Stimulated activated CD4-positive, alpha-beta T cell treated with anti-CD3 and anti-CD28 coated beads, Interleukin-4, amount 100 ng/mL, for 24 hours (primary cell): ENCODE data around the gene KCNMB1.
A peak's percentile ranks its signal among the peaks of the same experiment; 100 is the strongest.

Experiments
- DNase-seq: peaks from one replicate; pipeline ENCODE4 v3.0.0-alpha.2; 2020

Gene KCNMB1

DNA sequence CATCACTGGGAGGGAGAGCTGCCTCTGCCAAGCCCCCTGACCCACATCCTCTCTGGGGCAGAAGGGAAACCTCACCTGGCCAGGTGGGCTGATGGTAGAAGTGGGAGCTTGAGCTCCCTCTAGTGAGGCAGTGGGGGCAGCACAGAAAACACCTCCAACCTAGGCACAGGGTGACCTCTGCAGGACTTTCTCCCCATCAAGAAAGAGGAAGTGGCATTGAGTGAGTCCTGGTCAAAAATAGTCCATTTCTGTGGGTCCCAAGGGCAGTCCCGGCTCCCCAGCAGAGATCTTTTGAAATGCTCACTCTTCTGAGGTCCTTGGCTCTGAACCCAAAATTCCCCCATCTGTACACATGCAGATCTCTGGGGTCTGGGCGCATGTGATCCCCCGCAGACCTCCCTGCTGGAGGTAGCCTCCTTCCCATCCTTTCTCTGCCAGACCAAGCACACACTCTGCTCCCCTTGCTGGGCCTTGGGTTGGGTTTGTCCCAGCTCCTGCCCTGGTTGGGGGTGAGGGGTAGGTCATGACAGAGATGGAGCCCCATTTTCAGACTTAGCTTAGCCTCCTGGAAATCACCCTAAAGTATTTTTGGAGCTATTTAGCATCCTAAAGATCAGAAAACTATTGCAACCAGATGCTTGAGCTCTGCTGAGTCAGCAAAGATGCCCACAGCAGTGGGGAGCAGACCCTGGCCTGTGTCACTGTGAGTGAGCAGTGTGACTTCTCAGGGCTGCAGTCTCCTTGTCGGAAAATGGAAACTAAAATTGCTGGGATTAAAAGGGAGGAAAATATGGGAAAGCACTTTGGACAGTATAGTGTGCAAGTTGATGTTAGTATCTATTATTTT lies 50.0 kb downstream of the KCNMB1 start:
- DNase-seq, result peak; percentile 70

DNA sequence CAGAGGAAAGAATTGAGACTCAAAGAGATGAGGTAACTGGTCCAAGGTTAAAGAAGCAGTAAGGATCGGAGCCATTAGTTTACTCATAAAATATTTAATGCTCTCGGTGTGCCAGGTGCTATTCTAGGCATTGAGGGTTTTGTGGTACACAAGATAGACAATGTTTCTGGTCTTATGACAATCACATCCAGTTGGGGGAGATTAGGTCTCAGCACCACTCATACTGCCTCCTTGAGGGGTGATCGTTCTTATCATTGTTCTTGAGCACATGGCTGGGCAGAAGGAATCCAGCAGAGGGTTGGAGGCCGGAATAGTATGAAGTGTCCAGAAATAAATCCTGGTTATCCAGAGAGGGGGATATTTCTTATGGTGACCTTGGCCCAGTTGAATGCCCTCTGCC lies 50.9 kb downstream of the KCNMB1 start:
- DNase-seq, result no peak

DNA sequence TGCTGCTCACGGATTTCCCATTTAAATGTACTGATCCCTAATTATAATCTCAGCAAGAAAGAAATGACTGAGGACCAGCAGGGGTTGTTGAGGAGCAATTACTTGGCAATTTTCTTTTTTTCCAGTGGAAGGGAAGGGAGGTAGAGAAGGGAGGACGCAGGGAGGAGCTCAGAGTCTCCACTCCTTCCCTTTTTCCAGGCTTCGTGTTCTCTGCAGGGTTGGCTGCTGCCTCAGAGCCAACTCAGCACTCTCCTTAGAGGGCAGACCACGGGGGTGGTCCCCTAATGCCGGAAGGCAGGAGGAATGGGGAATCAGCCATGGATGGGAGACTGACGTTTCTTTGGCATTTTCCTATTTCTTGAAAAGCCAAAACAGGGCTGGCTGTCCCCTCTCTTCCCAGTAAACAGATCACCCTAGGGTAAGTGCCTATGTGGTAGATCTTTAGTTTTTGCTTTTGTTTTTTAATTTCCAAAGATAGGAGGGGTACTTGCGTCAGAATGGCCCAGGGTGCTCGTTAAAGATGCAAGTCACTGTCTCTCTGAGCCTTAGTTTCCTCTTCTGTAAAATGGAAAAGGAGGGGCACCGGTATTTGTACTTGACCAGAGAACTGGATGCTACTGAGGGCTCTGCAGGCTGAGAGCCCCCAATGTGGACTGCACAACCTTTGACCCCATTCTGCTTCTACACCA lies 52.0 kb downstream of the KCNMB1 start:
- no peak for DNase-seq

DNA sequence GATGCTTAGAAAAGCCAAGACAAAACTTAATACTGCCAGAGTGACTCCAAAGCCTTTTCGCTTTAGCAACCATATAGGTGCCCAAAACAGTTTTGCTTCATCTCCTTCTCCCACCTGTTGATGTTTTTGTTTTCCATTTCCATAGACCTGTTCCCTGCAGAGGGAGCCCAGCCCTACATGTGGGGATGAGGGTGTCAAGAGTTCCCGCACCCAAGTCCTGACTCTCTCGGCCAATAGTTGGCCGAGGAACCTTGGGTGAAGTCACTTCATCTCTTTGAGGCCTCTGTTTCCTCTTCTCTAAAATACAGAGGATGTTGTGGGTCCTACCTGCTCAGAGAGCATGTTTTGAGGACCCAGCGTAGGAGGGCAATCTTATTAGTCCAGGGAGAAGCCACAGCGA lies 53.1 kb downstream of the KCNMB1 start:
- DNase-seq, result no peak

DNA sequence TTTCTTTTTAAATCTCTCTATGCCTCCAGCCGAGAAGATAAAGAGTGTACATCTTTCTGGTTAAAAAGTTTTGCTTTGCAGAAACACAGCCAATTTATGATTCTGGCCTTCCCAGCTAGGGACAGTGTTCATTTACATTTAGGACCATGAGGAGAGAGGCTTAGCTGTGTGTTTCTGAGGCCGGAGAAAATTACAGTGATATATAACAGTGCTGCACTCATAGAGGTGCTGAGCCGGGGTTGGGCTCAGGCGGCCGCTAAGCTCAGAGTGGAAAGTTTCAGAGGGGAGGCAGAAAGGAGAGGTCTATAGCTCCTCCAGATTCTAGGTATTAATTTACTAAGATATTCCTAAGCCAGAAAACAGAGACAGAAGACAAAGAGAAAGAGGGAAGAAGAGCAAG lies 54.5 kb downstream of the KCNMB1 start:
- peak; percentile 32 for DNase-seq

DNA sequence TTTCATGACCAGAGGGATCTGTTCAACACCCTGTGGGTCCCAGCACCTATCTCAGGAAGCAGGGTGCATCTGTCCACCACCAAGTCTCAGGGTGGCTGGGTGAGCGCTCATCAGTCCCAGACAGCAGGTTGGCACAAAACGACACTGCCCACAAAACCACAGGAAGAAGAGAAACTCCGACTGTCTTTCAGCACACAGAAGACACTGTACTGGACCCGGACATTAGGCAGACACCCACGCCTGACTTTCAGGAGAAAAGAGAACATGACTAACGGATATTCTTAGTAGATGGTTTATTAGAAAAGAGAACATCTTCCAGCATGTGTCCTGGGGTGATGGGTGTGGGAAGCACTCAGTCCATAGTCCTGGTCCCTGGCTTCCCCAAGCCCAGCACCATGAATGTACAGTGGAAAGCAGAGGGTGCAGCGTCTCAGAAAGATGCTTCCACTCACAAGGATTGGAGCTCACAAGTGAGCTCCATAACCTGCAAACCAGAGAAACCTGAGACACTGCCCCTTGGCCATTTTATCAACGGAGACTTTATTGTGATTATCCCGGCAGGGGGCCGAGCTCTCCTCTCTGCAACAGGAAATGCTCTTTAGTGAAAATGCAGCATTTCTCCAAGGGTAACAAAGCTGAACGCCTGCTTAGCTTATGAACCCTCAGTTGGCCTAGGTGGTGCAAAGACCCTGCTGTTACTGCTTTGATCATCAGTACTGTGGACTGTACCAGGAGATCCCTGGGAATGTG lies 55.8 kb downstream of the KCNMB1 start:
- peak; percentile 74 for DNase-seq

DNA sequence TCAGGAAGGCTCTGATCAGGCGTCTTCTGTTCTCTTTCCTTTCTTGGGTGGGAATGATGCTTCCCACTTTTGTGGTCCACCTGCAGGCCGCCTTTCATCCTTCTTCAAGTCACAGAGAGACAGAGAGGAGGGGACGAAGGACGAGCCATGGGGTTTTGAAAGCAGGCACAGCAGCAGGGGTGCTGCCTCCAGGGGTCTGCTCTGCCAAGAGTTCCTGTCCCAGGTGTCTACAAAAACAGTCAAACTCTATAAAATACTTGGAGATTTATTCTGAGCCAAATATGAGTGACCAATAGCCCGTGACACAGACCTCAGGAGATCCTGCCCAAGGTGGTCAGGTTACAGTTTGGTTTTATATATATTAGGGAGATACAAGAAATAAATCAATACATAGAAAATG lies 57.1 kb downstream of the KCNMB1 start:
- no peak for DNase-seq

DNA sequence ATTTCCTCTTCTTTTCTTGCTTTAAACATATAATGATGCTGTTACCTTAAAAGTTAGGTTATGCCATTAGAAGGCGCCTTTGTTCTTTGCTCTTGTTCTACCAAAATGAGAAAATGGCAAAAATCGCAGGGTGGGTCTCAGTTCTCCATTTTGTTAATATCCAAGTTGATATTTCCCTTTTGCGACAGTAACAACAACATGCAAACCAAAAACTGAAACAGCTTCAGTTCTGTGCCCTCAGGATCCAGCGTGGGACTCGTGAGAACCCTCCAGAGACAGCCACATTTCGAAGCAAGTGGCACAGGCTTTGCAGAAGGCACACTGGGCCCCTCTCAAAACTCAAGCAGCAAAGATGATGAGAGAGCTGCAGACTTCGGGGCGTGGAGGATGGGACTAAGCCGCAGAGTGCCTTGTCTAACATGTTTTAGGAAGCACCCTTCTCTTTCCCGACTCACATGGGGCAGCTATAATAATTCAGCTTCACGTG lies 58.6 kb downstream of the KCNMB1 start:
- no peak for DNase-seq

DNA sequence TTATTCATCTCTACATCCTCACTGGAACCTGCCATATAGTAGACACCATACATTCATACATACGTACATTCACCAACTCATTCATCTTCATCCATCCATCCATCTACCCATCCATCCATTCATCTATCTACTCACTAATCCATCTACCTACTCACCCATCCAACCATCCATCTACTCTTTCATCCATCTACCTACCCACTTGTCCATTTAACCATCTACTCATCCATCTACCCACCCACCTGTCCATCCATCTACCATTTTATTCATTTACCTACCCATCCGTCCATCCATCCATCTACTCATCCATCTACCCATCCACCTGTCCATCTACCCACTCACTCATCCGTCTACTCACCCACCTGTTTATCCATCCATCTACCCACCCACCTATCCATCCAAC lies 59.6 kb downstream of the KCNMB1 start:
- DNase-seq, result no peak

DNA sequence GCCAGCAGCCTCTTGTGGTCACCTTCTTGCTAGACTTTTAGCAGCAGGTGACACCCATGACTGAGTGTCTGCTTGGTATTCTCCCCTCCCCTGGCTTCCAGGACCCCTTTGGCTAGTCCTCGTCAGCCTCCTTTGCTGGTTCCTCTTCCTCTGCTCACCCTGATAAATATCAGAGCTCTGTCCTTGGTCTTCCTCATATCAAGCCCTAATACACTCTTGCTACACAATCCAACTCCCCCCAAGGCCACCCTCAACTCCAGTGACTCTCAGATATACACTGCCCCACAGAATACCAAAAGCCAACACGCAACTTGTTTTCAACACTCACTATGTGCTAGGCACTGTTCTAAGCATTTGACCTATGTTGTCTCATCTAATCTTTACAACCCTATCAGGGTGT lies 61.3 kb downstream of the KCNMB1 start:
- DNase-seq, result no peak

DNA sequence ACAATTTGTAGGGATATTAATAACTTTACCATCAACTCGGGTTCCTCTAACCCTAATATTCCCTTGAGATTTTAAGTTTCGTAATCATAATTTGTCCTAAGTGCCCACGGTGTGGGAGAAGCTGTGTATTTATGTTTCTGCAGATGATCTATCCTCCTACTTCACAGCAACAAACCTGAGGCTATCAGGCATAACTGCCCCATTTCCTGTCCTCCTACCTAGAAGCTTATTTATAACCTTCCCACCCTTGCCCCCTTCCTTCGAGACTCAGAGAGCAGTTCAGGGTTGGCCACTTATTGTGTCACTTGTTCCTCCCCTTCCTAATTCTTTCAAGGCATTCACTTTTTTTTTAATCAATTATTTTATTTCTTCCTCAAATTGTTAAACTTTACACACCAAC lies 62.0 kb downstream of the KCNMB1 start:
- no peak for DNase-seq
